T-helper 1 cell treated with Interleukin-12 subunit alpha and Interleukin-12 subunit beta and Interleukin-4 antibody, amounts not matched to agents 30 μg/mL and 1 μg/mL, for 36 hours (primary cell): Measurements from ENCODE around the gene PRPF40B.

ENCODE experiments used
- H3K27ac Mint-ChIP-seq: one replicate; pipeline ENCODE4 v1.8.0; 2021; ENCODE audit warnings: mild to moderate bottlenecking, mixed read lengths
- H3K27me3 Mint-ChIP-seq: one replicate; pipeline ENCODE4 v1.8.0; 2021; ENCODE audit warnings: low read depth, mixed read lengths
- H3K36me3 Mint-ChIP-seq: one replicate; pipeline ENCODE4 v1.8.0; 2021; ENCODE audit warnings: low read depth, mixed read lengths
- H3K4me1 Mint-ChIP-seq: one replicate; pipeline ENCODE4 v1.8.0; 2021; ENCODE audit warnings: low read depth, mixed read lengths
- H3K4me3 Mint-ChIP-seq: one replicate; pipeline ENCODE4 v1.8.0; 2021; ENCODE audit warnings: mild to moderate bottlenecking, moderate library complexity, mixed read lengths
- H3K9me3 Mint-ChIP-seq: one replicate; pipeline ENCODE4 v1.8.0; 2021; ENCODE audit warnings: mixed read lengths

PRPF40B gene

DNA sequence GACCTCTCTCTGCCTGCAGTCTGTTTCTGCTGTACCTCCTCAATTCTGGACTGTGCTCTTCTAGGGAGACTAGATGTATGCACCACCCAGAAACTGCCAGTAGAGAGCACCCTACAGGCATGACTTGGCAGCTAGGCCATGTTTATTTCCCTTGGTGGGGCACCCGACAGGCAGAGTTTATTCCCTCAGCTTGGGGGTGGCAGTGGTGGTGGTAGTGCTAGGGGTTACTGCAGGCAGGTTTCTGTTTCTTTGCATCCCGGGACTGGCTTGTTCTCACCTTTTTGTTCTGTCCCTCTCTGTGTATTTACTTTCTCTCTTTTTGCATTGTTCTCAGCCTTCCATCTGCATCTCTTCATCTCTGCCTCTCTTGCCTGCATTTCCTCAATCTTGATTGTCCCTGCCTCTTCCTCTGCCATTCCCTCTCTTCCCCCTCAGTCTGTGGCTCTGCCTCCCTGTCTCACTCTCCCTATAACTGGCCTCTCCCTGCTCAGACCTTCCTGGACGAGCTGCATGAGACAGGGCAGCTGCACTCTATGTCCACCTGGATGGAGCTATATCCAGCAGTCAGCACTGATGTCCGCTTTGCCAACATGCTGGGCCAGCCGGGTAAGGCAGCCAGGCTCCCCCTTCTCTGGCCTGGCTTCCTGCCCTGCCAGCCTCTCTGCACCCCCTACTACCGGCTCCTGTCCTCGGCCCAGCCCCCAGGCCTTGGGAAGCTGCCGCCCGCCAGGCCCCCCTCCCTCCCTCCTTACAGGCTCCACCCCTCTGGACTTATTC, 13.8 kb downstream of the PRPF40B start:
- H3K4me1 Mint-ChIP-seq: peaks cover 6% of the 10 kb centered on the region
- peak overlapping the region; percentile 28 for H3K27ac Mint-ChIP-seq
- no peaks in the 10 kb centered on the region for H3K9me3 Mint-ChIP-seq
- H3K27me3 Mint-ChIP-seq: no peaks in the 10 kb centered on the region
- no peak overlapping the region for H3K4me3 Mint-ChIP-seq
- peaks cover 11% of the 10 kb centered on the region for H3K36me3 Mint-ChIP-seq

DNA sequence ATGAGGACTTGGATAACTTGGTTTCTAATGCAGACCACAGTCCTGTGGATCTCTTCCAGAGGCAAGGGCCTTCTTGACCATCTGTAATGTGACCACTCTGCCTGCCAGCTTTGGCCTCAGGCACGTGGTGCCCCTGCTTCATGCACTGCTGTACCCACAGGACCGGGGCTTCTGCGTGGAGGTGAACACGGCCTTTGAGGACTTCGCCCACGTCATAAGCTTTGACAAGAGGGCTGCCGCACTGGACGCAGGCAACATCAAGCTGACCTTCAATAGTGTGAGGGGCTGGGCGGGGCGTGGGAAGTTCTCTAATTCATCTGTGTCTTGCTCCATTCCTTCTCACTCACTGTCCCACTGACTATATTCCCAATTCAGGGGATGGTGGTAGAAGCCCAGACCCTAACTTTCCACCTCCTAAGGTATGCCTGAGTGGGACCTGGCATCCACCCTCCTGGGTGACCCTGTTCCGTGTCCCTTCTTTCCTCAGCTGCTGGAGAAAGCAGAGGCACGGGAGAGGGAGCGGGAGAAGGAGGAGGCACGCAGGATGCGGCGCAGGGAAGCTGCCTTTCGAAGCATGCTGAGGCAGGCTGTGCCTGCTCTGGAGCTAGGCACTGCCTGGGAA, 18.5 kb downstream of the PRPF40B start:
- Mint-ChIP-seq H3K36me3 (peaks cover 25% of the 10 kb centered on the region), H3K27me3 (no peaks in the 10 kb centered on the region), H3K27ac (no peak overlapping the region), H3K4me3 (no peak overlapping the region), H3K4me1 (peaks cover 18% of the 10 kb centered on the region), H3K9me3 (no peaks in the 10 kb centered on the region)

DNA sequence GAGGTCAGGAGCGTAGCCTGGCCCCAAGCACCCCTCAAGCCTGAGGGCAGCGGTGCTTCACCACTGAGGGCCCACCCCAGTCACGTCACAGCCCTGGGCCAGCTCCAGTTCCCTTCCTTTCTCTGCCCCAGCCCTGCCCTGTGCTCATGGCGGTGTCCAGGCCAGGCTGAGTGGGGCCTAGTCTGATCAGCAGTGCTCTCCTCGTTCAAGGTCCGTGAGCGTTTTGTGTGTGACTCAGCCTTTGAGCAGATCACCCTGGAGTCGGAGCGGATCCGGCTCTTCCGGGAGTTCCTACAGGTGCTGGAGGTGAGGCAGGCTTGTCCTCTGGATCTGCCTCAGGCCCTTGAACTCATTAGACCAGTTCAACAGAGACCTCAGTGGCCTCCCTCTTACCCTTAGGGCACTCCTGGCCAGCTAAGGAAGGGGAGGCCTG, 19.0 kb downstream of the PRPF40B start:
- peaks cover 29% of the 10 kb centered on the region for H3K36me3 Mint-ChIP-seq
- no peak overlapping the region for H3K4me3 Mint-ChIP-seq
- H3K4me1 Mint-ChIP-seq: peaks cover 15% of the 10 kb centered on the region
- H3K27me3 Mint-ChIP-seq: no peaks in the 10 kb centered on the region
- H3K9me3 Mint-ChIP-seq: no peaks in the 10 kb centered on the region
- no peak overlapping the region for H3K27ac Mint-ChIP-seq

DNA sequence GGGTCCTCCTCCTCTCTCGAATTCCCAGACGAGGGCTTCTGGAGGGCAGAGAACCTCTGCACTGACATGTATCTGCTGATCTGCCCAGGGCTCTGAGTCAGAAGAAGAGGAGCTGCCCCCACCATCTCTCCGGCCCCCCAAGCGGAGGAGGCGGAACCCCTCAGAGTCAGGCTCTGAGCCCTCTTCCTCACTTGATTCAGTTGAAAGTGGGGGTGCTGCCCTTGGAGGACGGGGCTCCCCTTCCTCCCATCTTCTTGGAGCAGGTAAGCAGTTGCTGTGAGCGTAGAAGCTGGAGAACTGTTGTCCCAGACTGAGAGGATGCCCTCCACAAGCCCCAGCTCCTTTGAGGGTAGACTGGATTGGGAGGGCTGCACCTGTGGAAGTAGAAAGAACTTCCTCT, 19.8 kb downstream of the PRPF40B start:
- H3K4me1 Mint-ChIP-seq: peaks cover 18% of the 10 kb centered on the region
- no peak overlapping the region for H3K4me3 Mint-ChIP-seq
- H3K27ac Mint-ChIP-seq: no peak overlapping the region
- H3K27me3 Mint-ChIP-seq: no peaks in the 10 kb centered on the region
- peaks cover 30% of the 10 kb centered on the region for H3K36me3 Mint-ChIP-seq
- no peaks in the 10 kb centered on the region for H3K9me3 Mint-ChIP-seq

DNA sequence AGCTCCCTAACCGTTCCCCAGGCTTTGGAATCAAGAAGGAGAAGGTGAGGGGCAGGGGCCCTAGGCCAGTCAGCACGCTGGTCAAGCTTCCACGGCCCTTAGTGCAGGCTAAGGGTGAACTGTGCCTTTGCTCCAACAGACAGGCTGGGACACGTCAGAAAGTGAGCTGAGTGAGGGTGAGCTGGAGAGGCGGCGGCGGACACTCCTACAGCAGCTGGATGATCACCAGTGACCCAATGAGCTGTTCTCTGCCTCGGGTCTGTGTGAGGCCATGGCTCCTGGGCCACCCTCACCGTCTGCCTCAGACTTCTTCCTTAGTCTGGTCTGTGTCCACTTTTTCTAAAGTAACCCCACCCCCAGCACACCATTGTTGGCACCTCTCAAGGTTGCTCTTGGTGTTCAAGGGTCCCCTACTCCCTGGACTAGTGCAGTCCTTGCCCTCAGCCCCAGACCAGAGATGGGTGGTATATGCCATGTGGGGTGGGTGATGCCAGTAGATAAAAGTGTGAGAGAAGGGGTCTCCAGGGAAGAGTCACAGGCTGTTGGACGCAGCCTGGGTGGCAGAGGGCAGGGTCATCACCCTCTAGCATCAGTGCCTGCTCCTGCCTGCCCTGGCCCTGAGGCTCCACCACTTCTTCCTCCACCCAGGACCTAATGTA, 20.7 kb downstream of the PRPF40B start:
- H3K36me3 Mint-ChIP-seq: peaks cover 35% of the 10 kb centered on the region
- no peak overlapping the region for H3K4me3 Mint-ChIP-seq

DNA sequence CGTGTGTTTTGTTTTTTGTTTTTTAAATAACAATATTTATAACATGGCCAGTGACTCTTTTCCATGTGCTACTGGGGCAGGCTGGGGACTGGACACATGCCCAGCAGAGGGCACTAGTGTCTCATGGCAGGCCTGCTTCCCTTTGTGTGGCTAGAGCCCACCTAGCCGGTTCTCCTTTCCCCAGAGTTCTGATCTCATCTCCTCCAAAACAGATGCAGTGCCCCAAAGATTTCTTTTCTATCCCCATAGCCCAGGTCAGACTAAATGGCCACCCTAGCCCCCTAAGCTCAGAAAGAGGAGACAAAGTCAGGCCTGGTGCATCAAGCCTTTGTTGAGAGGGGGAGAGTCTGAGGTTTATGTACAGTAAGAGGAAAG, 21.2 kb downstream of the PRPF40B start:
- peaks cover 36% of the 10 kb centered on the region for H3K36me3 Mint-ChIP-seq
- H3K27ac Mint-ChIP-seq: peak overlapping the region; percentile 82
- no peak overlapping the region for H3K4me3 Mint-ChIP-seq
- H3K4me1 Mint-ChIP-seq: peaks cover 28% of the 10 kb centered on the region
- H3K9me3 Mint-ChIP-seq: no peaks in the 10 kb centered on the region
- no peaks in the 10 kb centered on the region for H3K27me3 Mint-ChIP-seq

More for the DNA sequence above, 20.7 kb downstream of the PRPF40B start:
- H3K4me1 Mint-ChIP-seq: peaks cover 27% of the 10 kb centered on the region
- no peaks in the 10 kb centered on the region for H3K9me3 Mint-ChIP-seq
- peak overlapping the region; percentile 82 for H3K27ac Mint-ChIP-seq
- no peaks in the 10 kb centered on the region for H3K27me3 Mint-ChIP-seq

- peak overlapping the region; percentile 63 for H3K27ac Mint-ChIP-seq
- no peaks in the 10 kb centered on the region for H3K9me3 Mint-ChIP-seq
- H3K4me1 Mint-ChIP-seq: peaks cover 28% of the 10 kb centered on the region
- H3K4me3 Mint-ChIP-seq: no peak overlapping the region
- peaks cover 39% of the 10 kb centered on the region for H3K36me3 Mint-ChIP-seq
- H3K27me3 Mint-ChIP-seq: no peaks in the 10 kb centered on the region
These were observed 22.0 kb downstream of the PRPF40B start for GRCh38 chr12:49645146-49646039.

DNA sequence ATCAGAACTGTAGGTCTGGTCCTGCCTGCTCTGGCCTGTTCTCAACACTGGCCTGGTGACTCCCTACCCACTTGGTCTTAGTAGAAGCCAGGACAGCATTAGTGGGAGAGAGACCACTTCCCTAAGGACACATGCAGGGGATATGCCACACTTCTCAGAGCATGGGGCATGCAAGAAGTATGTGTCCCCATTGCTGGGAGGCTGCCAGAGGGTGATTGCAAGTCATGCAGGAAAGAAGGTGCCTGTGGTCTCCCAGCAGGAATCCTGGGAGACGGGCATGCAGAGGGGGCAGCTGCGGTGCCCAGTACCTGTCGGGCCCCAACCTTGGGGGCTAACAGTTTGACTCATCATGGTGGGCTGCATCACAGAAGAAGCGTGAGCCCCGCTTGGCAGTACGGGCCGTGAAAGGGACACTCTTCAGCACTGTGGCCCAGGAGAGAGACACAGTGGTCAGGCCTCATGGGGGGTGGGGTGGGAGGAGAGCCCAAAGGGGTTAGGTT, 23.0 kb downstream of the PRPF40B start:
- Mint-ChIP-seq H3K27ac (no peak overlapping the region), H3K36me3 (peaks cover 36% of the 10 kb centered on the region), H3K4me1 (peaks cover 28% of the 10 kb centered on the region), H3K9me3 (no peaks in the 10 kb centered on the region), H3K27me3 (no peaks in the 10 kb centered on the region), H3K4me3 (no peak overlapping the region)

DNA sequence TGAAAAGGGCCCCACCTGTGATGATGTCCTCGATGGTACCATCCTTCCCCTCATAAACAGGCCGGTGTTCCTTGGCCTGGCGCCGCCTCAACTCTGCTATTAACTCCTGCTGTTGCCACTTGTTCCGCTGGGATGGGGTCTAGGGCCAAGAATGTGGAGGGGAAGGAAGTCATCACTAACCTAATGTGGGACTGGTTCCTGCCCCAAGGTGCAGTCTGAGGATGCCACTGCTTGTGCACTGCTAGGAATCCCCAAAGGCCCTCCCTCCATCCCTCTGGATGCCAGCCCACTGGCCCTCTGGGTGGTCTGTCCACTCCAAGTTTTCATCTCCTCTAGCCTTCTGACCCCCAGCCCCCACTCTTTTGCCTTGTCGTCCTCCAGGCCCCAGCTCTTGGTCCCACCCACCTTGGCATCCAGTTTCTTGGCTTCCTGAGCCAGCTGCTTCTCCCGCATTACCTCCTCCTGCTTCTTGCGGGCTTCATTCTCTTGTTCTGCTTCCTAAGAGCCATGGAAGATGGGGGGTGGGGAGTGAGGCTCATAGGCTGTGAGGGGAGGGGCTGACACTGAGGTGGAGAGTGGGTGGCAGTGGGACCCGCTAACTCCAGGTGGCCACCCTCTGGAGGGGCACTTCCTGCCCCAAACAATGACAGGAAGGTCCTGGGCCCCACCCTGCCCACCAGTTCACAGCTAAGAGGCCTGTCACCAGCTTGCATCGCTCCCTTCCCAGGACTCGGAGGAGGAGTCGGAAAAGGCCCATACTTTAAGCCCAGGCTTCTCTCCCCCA, 23.7 kb downstream of the PRPF40B start:
- Mint-ChIP-seq H3K4me1 (peaks cover 28% of the 10 kb centered on the region), H3K9me3 (no peaks in the 10 kb centered on the region), H3K27me3 (no peaks in the 10 kb centered on the region), H3K27ac (no peak overlapping the region), H3K4me3 (no peak overlapping the region), H3K36me3 (peaks cover 38% of the 10 kb centered on the region)

- no peak overlapping the region for H3K4me3 Mint-ChIP-seq
- peak overlapping the region; percentile 61 for H3K27ac Mint-ChIP-seq
- H3K9me3 Mint-ChIP-seq: no peaks in the 10 kb centered on the region
- peaks cover 28% of the 10 kb centered on the region for H3K4me1 Mint-ChIP-seq
- peaks cover 43% of the 10 kb centered on the region for H3K36me3 Mint-ChIP-seq
- no peaks in the 10 kb centered on the region for H3K27me3 Mint-ChIP-seq
These were observed 24.7 kb downstream of the PRPF40B start for GRCh38 chr12:49647827-49648711.

DNA sequence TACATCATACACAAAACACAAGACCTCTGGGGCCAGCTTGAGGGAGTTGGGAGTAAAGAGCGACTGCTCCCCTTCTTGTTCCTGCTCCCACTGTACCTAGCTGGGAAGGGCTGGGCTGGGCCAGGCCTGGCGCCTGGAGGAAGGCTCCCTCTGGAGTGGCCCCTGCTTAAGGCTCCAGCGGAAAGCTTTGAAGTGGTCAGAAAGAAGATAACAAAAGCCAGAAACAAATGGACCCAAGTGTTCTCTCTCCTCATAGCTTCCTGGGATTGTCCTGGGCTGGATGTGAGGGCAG, 25.3 kb downstream of the PRPF40B start:
- Mint-ChIP-seq H3K4me1 (peaks cover 28% of the 10 kb centered on the region), H3K9me3 (no peaks in the 10 kb centered on the region), H3K27ac (peak overlapping the region; percentile 26), H3K36me3 (peaks cover 41% of the 10 kb centered on the region), H3K27me3 (no peaks in the 10 kb centered on the region), H3K4me3 (no peak overlapping the region)

DNA sequence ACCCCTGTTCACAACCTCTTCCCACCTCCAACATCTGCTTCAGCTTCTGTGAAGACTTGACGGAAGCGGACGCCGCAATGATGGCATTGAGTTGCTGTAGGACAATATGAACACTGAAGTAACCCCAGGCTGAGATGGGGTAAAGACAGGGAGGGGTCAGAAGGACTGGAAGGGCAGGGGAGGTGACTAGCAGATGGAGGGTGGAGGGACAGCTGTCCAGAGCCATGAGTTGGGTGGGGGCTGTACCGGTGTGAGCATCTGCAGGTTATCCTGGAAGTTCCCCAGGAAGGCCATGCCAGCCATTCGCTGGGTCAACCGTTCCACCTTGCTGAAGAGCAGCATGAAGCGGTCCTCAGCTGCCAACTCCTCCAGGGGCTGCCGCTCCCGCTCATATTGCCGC, 26.1 kb downstream of the PRPF40B start:
- Mint-ChIP-seq H3K9me3 (no peaks in the 10 kb centered on the region), H3K36me3 (peaks cover 42% of the 10 kb centered on the region), H3K27me3 (no peaks in the 10 kb centered on the region), H3K4me1 (peaks cover 24% of the 10 kb centered on the region), H3K27ac (peak overlapping the region; percentile 32), H3K4me3 (no peak overlapping the region)

- no peaks in the 10 kb centered on the region for H3K9me3 Mint-ChIP-seq
- no peaks in the 10 kb centered on the region for H3K27me3 Mint-ChIP-seq
- H3K4me1 Mint-ChIP-seq: peaks cover 20% of the 10 kb centered on the region
- no peak overlapping the region for H3K4me3 Mint-ChIP-seq
- peaks cover 40% of the 10 kb centered on the region for H3K36me3 Mint-ChIP-seq
- no peak overlapping the region for H3K27ac Mint-ChIP-seq
These were observed 26.5 kb downstream of the PRPF40B start for GRCh38 chr12:49649892-49650291.
